GM20000 (cell line): ENCODE data around the gene EPHB2.

Source experiments
- DNase-seq: peaks from one replicate; pipeline ENCODE4 v3.0.0; 2012; ENCODE audit warnings: low spot score
- CTCF ChIP-seq: IDR thresholded peaks from 2 replicates; pipeline ENCODE4 v1.5.1; 2012; ENCODE audit warnings: mild to moderate bottlenecking, control low read depth; ENCODE audit errors: extremely low read depth, missing control alignments

The EPHB2 gene

GRCh38 chr1:22812092-22812880 lies 101.6 kb downstream of the EPHB2 start:
- DNase-seq, result no peak
- TF ChIP-seq CTCF, result no peak

- DNase-seq, result no peak
- no peak for TF ChIP-seq CTCF
Observed at GRCh38 chr1:22812993-22813790, 102.6 kb downstream of the EPHB2 start.

GRCh38 chr1:22814176-22815042 lies 103.8 kb downstream of the EPHB2 start:
- TF ChIP-seq CTCF, result no peak
- DNase-seq, result no peak

- no peak for TF ChIP-seq CTCF
- DNase-seq, result no peak
Observed at GRCh38 chr1:22815043-22815365, 104.4 kb downstream of the EPHB2 start.

GRCh38 chr1:22815421-22816066 lies 104.9 kb downstream of the EPHB2 start:
- DNase-seq, result no peak
- no peak for TF ChIP-seq CTCF

- no peak for TF ChIP-seq CTCF
- DNase-seq, result no peak
Observed at GRCh38 chr1:22816067-22816775, 105.6 kb downstream of the EPHB2 start.
